HEK293 (cell line): ENCODE data around the gene SLC25A18.

Experiments used
- CTCF ChIA-PET: fragments of 350-600 bp; formaldehyde crosslinking; extraction: SDS; loops from one replicate; lab custom pipeline; 2021; ENCODE audit warnings: antibody characterized with exemption; lab: Yijun Ruan, JAX
- POLR2A ChIA-PET: fragments of 300-600 bp; formaldehyde crosslinking; extraction: SDS; loops from one replicate; lab custom pipeline; 2020; ENCODE audit warnings: antibody characterized with exemption, inconsistent platforms; lab: Yijun Ruan, JAX
- H3K27ac ChIP-seq: fragments of 200-500 bp; sonication (Bioruptor generic); 2 replicates; pipeline ENCODE4 v1.5.1; 2014; ENCODE audit warnings: low read depth, low read length, control low read depth, inconsistent platforms; ENCODE audit errors: extremely low read depth
- H3K36me3 ChIP-seq, 2 experiments: fragments of 200-500 bp in 1 of 2; sonication (Bioruptor generic) in 1 of 2; 1 replicate in 1 of 2; 2 replicates in 1 of 2; pipeline ENCODE4 v1.5.1; 2014 to 2017; ENCODE audit warnings: inconsistent platforms in 2 of 2, low read length in 2 of 2; ENCODE audit not compliant: control insufficient read depth in 2 of 2, insufficient read depth in 1 of 2
- H3K4me1 ChIP-seq: fragments of 200-500 bp; sonication (Bioruptor generic); 2 replicates; pipeline ENCODE4 v1.5.1; 2014; ENCODE audit warnings: mild to moderate bottlenecking, low read length, inconsistent platforms; ENCODE audit not compliant: control insufficient read depth, insufficient read depth
- H3K4me3 ChIP-seq: 2 replicates; pipeline ENCODE4 v1.5.1; 2011; ENCODE audit warnings: low read depth, mild to moderate bottlenecking, control low read depth, low read length, moderate library complexity
- H3K9me3 ChIP-seq: fragments of 200-500 bp; sonication (Bioruptor generic); 2 replicates; pipeline ENCODE4 v1.5.1; 2014; ENCODE audit warnings: low read depth, low read length, inconsistent platforms; ENCODE audit not compliant: control insufficient read depth, insufficient read depth
- BCL11A ChIP-seq: fragments of 450-650 bp; formaldehyde crosslinking; IDR thresholded peaks from 2 replicates; pipeline ENCODE4 v1.5.1; 2016; ENCODE audit warnings: low read depth, missing biosample characterization, missing genetic modification characterization
- PRDM10 ChIP-seq: fragments of 450-650 bp; formaldehyde crosslinking; IDR thresholded peaks from 2 replicates; pipeline ENCODE4 v1.5.1; 2016; ENCODE audit warnings: missing biosample characterization, missing genetic modification characterization
- ZBTB26 ChIP-seq: fragments of 450-650 bp; formaldehyde crosslinking; optimal IDR thresholded peaks from 2 replicates; pipeline ENCODE3; 2016; ENCODE audit warnings: missing biosample characterization, mild to moderate bottlenecking, missing genetic modification characterization
- ZNF114 ChIP-seq: fragments of 450-650 bp; formaldehyde crosslinking; IDR thresholded peaks from 2 replicates; pipeline ENCODE4 v1.5.0; 2017; ENCODE audit warnings: missing biosample characterization, missing genetic modification characterization
- ZNF133 ChIP-seq: fragments of 450-650 bp; formaldehyde crosslinking; IDR thresholded peaks from 2 replicates; pipeline ENCODE4 v1.5.1; 2016; ENCODE audit warnings: missing biosample characterization, missing genetic modification characterization
- ZNF18 ChIP-seq: fragments of 450-650 bp; formaldehyde crosslinking; IDR thresholded peaks from 2 replicates; pipeline ENCODE4 v1.5.1; 2016; ENCODE audit warnings: missing biosample characterization, missing genetic modification characterization
- ZNF398 ChIP-seq: fragments of 450-650 bp; formaldehyde crosslinking; IDR thresholded peaks from 2 replicates; pipeline ENCODE4 v1.5.1; 2017; ENCODE audit warnings: missing biosample characterization, missing genetic modification characterization
- ZNF645 ChIP-seq: fragments of 450-650 bp; formaldehyde crosslinking; IDR thresholded peaks from 2 replicates; pipeline ENCODE4; 2016; ENCODE audit warnings: missing biosample characterization, missing genetic modification characterization
- ZNF701 ChIP-seq: fragments of 450-650 bp; formaldehyde crosslinking; IDR thresholded peaks from 2 replicates; pipeline ENCODE4 v1.5.1; 2016; ENCODE audit warnings: missing biosample characterization, missing genetic modification characterization
- ZSCAN4 ChIP-seq: fragments of 450-650 bp; formaldehyde crosslinking; IDR thresholded peaks from 2 replicates; pipeline ENCODE4 v1.5.1; 2017; ENCODE audit warnings: missing biosample characterization, missing genetic modification characterization

Gene SLC25A18

GRCh38 chr22:17629173-17629489 lies 65.8 kb downstream of the SLC25A18 start (continued):
- no peak for TF ChIP-seq ZBTB26
- no peak for TF ChIP-seq ZNF645
- no peak for TF ChIP-seq ZNF18 (tag by site-specific recombination)
- no peak for TF ChIP-seq ZNF114 (tag by site-specific recombination)
- TF ChIP-seq ZNF701 (tag by site-specific recombination) = no peak
- TF ChIP-seq, all 188 proteins: peak for 3

GRCh38 chr22:17629641-17630040 lies 66.3 kb downstream of the SLC25A18 start:
- Histone ChIP-seq H3K4me3 (no peak overlapping the region), H3K36me3 (peaks cover 6 to 12% of the 10 kb centered on the region in 2 experiments; a peak in 2 of 3 replicates), H3K4me1 (peaks cover 7% of the 10 kb centered on the region), H3K9me3 (no peaks in the 10 kb centered on the region), H3K27ac (no peak overlapping the region)
- peak; percentile 39; the same call in 1 of the 2 replicates for TF ChIP-seq ZSCAN4 (tag by site-specific recombination)
- TF ChIP-seq ZNF398 (tag by site-specific recombination) = no peak
- POLR2A ChIA-PET = interaction anchor here (0.6 to 0.9 kb wide), 3 partner anchors 7 to 37 kb away, joined by 3 read pairs; partner anchors contain the start of gene BCL2L13
- CTCF ChIA-PET = interaction anchor here (0.6 to 0.7 kb wide), 2 partner anchors 60 to 514 kb away, joined by 3 read pairs; no protein-coding TSS in a partner anchor

GRCh38 chr22:17631076-17631565 lies 67.8 kb downstream of the SLC25A18 start:
- TF ChIP-seq PRDM10 (tag by site-specific recombination) (no peak), ZNF133 (tag by site-specific recombination) (no peak), BCL11A (no peak)
- POLR2A ChIA-PET = no interaction called here
- CTCF ChIA-PET = interaction anchor here (0.7 kb wide), 1 partner anchor 28 kb away, joined by 3 read pairs; no protein-coding TSS in a partner anchor
- Histone ChIP-seq H3K27ac (no peak overlapping the region), H3K4me3 (no peak overlapping the region), H3K9me3 (no peaks in the 10 kb centered on the region), H3K4me1 (peaks cover 7% of the 10 kb centered on the region), H3K36me3 (peaks cover 0 to 5% of the 10 kb centered on the region in 2 experiments; a peak in 1 of 3 replicates)
